ENCODE results near the gene ING3. TPM values are rescaled to one million over a fixed set of nuclear protein-coding genes. Genes with fewer than 3 reads are reported as not detected.

The ING3 gene
- total RNA-seq (2022; extraction: Qiagen RNA extraction) = 4.8 to 5.4 TPM (median 5.2 TPM) in 5 replicates

GRCh38 chr7:120950539-120951308 lies at the start of gene ING3:
Gene ING3 (plus strand): TSS chr7:120950777. CDS start chr7:120950897, 120 bp downstream.

GRCh38 chr7:120988591-120989256 lies 38.1 kb downstream of the ING3 start, which contains the start of gene CPED1:
Gene CPED1 (plus strand): TSS chr7:120988711. CDS start chr7:120989622, 911 bp downstream.

Other genes with a start within 250 kb of the ING3 start
- gene TSPAN12, start 92.6 kb upstream of the ING3 start, total RNA-seq (2022; extraction: Qiagen RNA extraction) = 0.25 to 0.48 TPM (median 0.34 TPM) in 5 replicates
- gene CPED1, start 37.9 kb downstream of the ING3 start, total RNA-seq (2022; extraction: Qiagen RNA extraction) = not detected in 5 replicates

Data from A549 treated with AZD2906 at 1 μM for 4 hours (cell line).